Fibroblast of peridontal ligament (primary cell): ENCODE measurements around the gene SPTLC3.

ENCODE experiments used
- DNase-seq: peaks from one replicate; pipeline ENCODE4 v3.0.0-alpha.2; 2010; ENCODE audit errors: extremely low read depth

Gene SPTLC3

GRCh38 chr20:13098720-13099355 is 90.1 kb downstream of the SPTLC3 start:
- DNase-seq = no peak

- DNase-seq = no peak
These were observed 90.9 kb downstream of the SPTLC3 start for GRCh38 chr20:13099676-13100075.

GRCh38 chr20:13101276-13101675 is 92.5 kb downstream of the SPTLC3 start:
- DNase-seq = peak; percentile 37

GRCh38 chr20:13101706-13102105 is 92.9 kb downstream of the SPTLC3 start:
- DNase-seq = peak; percentile 35

- no peak for DNase-seq
These were observed 93.5 kb downstream of the SPTLC3 start for GRCh38 chr20:13102237-13102636.

GRCh38 chr20:13102694-13103093 is 93.9 kb downstream of the SPTLC3 start:
- DNase-seq = no peak

GRCh38 chr20:13105039-13105438 is 96.3 kb downstream of the SPTLC3 start:
- no peak for DNase-seq

- peak; percentile 77 for DNase-seq
These were observed 97.2 kb downstream of the SPTLC3 start for GRCh38 chr20:13105864-13106457.

- no peak for DNase-seq
These were observed 100.9 kb downstream of the SPTLC3 start for GRCh38 chr20:13109658-13110057.

- DNase-seq = no peak
These were observed 102.0 kb downstream of the SPTLC3 start for GRCh38 chr20:13110796-13111195.

- no peak for DNase-seq
These were observed 102.6 kb downstream of the SPTLC3 start for GRCh38 chr20:13111249-13111911.

- no peak for DNase-seq
These were observed 105.0 kb downstream of the SPTLC3 start for GRCh38 chr20:13113731-13114130.

- no peak for DNase-seq
These were observed 108.4 kb downstream of the SPTLC3 start for GRCh38 chr20:13117200-13117599.

GRCh38 chr20:13118676-13119075 is 109.9 kb downstream of the SPTLC3 start:
- DNase-seq = no peak

- peak; percentile 81 for DNase-seq
These were observed 110.8 kb downstream of the SPTLC3 start for GRCh38 chr20:13119583-13119982.

- no peak for DNase-seq
These were observed 111.7 kb downstream of the SPTLC3 start for GRCh38 chr20:13120471-13120870.

GRCh38 chr20:13121840-13122515 is 113.2 kb downstream of the SPTLC3 start:
- no peak for DNase-seq

- no peak for DNase-seq
These were observed 116.7 kb downstream of the SPTLC3 start for GRCh38 chr20:13125486-13125885.

GRCh38 chr20:13128173-13128572 is 119.4 kb downstream of the SPTLC3 start:
- no peak for DNase-seq

GRCh38 chr20:13130061-13130706 is 121.4 kb downstream of the SPTLC3 start:
- no peak for DNase-seq

- no peak for DNase-seq
These were observed 121.9 kb downstream of the SPTLC3 start for GRCh38 chr20:13130707-13131103.

GRCh38 chr20:13131688-13132087 is 122.9 kb downstream of the SPTLC3 start:
- no peak for DNase-seq
